HG02943 (cell line): Measurements from ENCODE around the gene CBL.

Experiments
- ATAC-seq: cut with Tn5 transposase; IDR thresholded peaks from one replicate; pipeline ENCODE4 v1.9.1; 2021; ENCODE audit warnings: mild to moderate bottlenecking, low read depth, moderate library complexity; ENCODE audit not compliant: unreplicated experiment

The CBL gene

DNA sequence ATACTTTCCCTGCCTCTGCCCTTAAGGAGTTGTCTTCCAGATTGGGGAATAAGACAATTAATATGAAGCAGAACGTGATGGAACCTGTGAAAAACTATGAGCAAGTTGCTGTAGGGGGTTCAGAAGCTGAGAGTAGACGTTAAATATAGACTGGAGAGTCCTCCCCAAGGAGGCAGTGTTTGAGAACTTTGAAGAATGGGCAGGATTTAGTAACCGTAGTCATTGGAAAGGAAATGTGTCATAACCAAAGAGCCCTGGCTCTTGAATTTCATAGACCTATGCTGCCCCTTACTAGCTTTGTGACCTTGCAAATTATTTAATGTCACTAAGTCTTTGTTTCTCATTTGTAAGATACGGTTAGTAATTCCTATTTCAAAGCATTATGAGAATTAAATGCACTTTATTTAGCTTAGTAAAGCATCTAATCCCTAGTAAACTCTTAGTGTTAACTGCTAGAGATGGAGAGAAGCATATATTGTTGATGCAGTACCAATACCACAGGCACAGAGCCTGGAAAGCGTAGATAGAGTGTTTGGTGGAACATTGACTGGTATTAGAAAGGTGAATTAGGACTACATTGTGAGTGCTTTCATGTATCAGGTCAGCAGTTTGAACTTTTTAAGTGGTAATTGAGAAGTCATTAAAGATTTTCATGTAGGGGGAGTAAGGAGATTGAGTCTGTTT, 56.7 kb downstream of the CBL start:
- ATAC-seq, result no peak

DNA sequence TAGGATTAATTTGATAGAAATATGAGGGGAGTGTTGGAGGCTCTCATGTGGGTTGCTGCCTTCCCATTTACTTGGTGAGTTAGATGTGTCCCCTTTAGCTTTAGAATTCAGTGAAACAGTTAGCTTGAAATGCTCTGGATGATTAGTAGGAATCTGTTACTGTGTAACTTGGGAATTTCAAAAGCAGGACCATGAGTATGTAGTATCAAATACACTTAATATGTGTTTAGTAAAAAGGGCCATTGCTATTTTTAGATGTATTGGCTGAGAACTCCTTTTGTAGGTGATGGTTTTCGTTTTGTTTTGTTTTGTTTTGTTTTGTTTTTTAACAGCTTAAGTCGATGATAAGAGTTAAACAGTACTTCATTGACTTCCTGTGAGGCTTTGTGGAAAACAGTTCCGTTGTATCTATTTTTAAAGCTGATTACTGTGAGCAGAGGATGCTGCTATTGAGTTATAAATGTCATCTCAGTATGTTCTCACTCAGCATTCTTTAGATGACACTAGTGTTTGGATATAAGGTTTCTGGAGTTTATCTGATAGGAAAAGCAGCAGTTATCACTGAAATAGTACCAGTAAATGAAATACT, 57.3 kb downstream of the CBL start:
- ATAC-seq, result no peak

DNA sequence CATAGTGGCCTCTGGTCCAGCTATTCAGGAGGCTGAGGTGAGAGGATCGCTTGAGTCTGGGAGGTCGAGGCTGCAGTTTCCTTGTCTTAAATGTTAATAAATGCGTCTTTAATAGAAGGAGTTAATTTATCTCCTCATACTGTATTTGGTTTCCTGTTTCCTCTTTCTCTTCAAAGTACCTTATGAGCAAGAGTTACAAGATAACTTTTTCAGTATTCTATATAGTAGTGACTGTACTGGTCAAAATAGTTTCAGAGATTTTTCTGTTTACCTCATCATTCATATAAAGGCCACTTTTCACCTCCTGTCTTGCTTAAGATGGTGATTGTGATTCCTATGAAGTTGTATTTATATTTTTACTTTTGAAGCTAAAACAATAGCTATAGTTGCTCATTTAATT, 59.9 kb downstream of the CBL start:
- ATAC-seq, result no peak

DNA sequence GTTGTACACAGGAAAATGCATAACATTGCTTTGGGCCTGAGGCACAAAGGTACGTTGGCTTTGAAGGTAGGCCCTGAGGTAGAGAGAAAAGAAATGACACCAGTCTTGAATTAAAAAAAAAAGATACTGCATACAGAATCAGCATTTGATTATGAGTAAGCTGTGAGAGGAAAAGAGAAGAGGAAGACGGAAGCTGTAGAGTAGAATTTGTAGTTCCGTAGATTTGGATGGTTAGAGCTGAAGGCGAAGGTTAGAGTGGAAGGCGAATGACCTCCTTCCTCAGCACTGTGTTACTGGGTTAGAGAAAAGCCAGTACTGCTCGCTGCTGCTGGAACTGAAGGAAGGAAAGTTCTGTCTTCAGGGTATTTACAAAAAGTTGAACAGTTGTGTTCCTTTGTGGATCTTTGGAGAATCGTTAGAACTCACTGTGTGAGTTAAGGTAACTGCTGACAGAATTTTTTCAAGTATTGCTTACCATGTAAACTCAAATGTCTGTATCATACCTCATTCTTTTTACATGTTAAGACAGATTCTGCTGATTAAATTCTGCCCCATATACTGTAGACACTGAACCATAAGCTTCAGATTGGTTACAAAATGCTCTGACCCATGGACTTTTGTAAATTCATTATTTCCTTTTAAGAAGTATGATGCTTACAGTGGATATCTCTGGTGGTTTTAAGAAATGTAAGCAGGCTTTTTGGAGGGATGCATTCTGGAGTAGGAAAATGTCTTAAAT, 60.5 kb downstream of the CBL start:
- no peak for ATAC-seq

DNA sequence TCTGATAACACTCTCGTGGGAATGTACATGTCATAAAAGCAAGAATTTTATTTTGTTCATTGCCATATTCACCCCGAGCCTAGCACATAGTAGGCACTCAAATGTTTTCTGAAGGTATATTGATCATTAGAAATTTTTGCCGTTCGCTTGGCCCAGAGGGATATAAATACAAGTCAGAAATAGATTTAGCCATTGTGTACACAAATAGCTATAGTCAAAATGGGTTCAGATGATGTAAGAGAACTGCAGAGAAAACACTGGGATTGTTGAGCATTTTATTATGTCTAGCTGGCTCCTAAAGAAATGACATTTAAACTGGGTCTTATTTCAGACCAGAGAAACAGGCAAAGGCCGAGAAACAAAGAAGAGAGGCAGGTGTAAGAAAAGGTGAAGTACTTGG, 61.5 kb downstream of the CBL start:
- no peak for ATAC-seq

DNA sequence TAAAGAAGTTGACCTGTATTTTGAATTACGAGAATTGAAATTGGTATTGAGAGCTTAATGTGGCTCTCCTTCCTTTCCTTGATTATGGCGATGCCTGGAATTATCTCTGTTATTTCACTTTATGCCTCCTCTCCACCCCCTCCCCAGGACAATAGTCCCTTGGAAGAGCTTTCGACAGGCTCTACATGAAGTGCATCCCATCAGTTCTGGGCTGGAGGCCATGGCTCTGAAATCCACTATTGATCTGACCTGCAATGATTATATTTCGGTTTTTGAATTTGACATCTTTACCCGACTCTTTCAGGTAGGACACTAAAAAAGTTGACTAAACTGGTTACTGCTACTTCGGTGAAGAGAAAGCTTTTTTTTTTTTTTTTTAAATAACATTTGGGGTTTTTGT, 67.6 kb downstream of the CBL start:
- no peak for ATAC-seq

DNA sequence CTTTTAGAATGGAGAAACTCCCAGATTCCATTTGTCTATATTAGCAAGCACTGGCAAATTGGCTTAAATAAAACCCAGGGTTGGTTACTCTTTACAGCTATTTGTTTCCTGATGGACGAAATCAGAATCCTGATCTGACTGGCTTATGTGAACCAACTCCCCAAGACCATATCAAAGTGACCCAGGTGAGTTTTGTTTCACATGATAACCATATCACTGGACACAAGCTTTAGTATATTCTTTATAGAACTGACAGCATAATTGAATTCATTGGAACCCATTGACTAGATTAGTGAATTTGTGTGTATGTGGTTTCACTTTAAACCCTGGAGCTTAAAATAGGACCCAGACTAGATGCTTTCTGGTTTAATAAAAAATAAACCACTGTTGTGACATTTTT, 71.5 kb downstream of the CBL start:
- ATAC-seq, result no peak

DNA sequence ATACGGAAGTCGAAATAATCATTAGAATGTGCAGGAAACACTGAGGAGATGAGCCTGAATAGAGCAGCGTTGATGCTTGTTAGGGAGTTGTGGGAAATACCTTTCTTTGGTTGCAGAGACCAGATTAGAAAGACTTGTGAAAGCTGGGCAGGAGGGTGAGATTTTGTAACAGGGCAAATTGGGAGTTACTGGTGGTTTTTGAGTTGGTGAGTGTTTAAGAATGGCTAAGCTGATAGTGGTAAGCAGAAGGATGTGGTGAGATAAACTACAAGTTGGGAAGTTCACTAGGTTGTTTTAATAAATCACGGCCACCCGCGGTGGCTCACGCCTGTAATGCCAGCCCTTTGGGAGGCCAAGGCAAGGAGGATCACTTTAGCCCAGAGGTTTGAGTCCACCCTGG, 76.4 kb downstream of the CBL start:
- ATAC-seq, result no peak

DNA sequence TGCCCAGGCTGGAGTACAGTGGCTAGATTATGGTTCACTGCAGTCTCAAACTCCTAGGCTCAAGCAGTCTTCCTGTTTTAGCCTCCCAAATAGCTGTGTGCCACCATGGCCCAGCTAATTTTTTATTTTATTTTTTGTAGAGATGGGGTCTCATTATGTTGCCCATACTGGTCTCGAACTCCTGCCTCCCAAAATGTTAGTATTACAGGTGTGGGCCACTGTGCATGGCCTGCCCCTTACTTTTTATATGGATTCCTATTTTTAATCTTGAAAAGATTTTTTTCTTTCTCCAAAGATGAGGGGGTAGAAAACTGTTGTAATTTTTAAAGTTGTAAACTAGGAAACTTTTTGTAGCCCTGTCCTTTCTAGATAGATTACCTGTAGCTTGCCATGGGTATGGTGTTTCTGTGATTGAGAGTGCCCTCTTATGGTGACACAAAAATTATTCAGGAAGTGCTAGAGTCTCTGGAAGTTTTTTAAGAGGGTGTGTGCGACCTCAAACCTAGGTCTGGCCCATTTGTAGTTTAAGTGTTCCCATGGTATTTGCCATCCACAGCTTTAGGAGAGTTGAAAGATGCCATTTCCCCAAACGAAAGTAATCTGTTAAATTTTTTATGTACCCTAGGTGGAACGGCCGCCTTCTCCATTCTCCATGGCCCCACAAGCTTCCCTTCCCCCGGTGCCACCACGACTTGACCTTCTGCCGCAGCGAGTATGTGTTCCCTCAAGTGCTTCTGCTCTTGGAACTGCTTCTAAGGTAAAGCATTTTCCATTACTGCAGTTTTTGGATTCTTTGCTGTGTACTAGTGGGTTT, 78.4 kb downstream of the CBL start:
- ATAC-seq, result no peak

DNA sequence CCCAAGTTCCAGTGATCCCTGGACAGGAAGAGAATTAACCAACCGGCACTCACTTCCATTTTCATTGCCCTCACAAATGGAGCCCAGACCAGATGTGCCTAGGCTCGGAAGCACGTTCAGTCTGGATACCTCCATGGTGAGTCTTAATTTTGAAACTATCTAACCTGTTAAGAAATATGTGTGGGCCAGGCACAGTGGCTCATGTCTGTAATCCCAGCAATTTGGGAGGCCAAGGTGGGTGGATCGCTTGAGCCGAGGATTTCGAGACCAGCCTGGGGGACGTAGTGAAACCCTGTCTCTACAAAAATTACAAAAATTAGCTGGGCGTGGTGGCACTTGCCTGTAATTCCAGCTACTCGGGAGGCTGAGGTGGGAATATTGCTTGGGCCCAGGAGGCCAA, 79.3 kb downstream of the CBL start:
- no peak for ATAC-seq

DNA sequence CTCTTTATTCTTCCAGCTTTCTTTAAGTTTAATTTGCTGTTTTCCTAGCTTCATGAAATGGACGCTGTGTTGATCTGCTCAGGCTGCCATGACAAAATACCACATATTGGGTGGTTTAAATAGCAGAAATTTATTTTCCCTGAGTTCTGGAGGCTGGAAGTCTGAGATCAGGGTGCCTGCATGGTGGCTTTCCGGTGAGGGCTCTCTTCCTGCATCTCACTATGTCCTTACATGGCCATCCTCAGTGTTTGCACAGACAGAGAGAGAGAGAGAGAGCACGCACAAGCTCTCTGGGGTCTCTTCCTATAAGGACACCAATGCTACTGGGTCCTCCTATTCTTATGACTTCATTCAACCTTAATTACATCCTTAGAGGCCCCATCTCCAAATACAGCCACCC, 82.1 kb downstream of the CBL start:
- ATAC-seq, result no peak

DNA sequence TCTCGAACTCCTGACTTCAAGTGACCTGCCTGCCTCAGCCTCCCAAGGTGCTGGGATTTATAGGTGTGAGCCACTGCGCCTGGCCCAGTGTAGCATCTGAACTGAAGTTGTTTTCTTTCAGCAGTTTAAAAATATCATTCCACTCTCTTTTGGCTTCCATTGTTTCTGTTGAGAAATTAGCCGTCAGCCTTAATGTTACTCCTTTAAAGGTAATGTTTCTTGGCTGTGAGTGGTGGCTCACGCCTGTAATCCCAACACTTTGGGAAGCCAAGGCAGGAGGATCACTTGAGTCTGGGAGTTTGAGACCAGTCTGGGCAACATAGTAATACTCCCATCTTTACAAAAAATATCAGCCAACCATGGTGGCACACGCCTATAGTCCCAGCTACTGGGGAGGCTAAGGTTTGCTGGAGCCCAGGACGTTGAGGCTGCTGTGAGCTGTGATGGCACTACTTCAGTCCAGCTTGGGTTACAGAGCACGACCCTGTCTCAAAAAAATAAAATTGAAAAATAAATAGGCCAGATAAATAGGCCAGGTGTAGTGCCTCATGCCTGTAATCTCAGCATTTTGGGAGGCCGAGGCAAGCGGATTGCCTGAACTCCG, 84.9 kb downstream of the CBL start:
- ATAC-seq, result no peak

DNA sequence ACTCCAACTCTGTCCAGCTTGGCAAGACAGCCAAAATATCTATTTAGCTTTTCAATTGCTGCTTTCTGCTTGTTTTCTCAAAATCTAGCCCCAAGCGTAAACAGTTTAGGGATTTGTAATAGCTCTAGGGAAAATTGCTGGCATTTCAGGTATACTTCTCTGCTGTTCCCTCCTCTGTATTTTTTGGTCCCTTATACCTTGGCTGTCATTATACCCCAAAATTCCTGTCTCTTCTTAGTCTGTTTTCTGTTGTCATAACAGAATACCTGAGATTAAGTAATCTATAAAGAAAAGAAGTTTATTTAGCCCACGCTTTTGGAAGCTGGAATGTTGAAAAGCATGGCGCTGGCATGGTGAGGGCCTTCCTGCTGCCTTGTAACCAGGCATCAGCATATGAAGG, 87.3 kb downstream of the CBL start:
- no peak for ATAC-seq

DNA sequence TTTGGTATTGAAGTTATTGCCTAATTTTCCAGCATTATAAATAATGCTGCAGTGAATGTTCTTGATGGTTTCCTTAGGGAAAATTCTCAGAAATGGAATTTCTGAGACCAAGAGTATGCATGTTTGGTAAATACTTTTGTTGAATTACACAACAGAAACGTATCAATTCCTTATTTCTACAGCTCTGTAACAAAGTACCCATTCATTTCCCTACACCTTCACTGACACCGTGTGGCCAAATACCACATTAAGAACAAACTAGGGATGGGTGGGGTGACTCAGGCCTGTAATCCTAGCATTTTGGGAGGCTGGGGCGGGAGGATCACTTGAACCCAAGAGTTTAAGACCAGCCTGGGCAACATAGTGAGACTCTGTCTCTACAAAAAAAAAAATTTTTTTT, 89.0 kb downstream of the CBL start:
- no peak for ATAC-seq

DNA sequence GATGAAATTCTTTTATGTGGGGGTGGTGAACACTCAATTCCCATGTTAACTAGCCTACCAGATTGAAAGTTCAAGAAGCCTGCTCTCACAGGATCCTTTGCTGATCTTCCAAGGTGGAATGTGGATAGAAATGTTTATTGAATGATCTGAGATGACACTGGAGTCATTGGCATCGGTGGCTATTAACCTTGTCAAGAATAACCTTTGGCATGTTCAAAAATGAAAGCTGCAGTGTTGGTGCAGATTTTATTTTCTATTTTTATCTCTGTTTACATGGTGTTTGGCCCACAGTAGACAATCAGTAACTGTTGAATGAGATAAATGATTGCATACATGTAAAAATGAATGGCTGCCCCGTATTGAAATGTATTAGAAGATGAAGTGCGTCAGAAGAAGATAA, 91.8 kb downstream of the CBL start:
- no peak for ATAC-seq

DNA sequence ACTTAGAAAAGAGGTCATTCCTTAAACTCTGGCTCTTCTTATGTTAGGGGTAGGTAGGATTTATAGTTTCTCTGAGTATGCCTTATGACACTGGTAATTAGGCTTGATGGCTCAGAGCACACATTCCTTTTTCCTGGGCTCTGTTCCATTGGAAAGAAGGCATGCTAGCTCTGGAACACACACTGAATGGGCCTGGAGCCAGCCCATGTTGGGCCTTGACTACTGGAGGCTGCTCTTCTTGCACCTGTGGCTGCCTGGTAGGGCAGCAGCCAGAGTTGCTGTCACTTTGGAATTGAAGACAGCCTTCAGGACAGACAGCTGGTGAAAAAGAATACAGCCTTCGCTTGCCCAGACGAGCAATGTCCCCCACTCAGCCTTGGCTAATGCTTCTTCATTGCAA, 92.6 kb downstream of the CBL start:
- ATAC-seq, result no peak

DNA sequence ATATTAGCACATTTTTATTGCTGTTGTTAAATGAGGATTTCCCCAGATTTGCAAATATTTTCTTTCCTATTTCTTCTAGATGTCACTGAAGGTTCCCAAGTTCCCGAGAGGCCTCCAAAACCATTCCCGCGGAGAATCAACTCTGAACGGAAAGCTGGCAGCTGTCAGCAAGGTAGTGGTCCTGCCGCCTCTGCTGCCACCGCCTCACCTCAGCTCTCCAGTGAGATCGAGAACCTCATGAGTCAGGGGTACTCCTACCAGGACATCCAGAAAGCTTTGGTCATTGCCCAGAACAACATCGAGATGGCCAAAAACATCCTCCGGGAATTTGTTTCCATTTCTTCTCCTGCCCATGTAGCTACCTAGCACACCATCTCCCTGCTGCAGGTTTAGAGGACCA, 93.3 kb downstream of the CBL start:
- ATAC-seq, result no peak

DNA sequence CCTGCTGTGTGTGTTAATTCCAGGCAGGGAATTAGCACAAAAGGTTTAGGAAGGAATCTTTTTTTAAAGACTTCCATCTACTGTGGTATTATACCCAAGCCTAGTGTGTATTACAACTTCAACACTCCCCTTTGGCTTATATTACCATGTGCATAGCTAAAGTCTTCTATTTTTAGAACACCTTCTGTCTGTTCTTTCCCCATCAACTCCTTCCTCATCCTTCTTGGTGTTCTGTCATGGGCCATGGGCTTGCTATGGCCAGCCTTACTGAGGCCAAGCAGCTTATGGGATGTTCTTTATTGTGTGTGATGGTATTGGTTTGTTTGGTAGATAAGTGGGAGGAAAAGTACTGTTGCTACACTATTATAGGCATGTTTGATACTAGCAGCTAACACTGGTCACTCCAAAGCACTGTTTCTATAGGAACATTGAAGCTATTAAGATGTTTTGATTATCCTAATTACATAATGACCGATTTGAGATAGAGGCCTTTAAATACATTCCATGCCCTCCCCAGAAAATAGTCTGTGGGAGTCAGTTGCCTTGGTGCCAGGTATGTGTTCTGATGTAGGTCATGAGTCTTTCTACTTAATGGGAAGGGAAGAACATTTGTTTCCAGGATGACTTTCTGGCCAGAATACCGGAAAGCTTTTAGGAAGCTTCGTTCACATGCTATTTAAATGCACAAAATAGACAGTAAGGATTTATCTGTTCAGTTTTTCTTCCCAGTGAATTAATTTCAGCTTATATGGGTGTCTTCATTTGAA, 94.2 kb downstream of the CBL start:
- ATAC-seq, result no peak

DNA sequence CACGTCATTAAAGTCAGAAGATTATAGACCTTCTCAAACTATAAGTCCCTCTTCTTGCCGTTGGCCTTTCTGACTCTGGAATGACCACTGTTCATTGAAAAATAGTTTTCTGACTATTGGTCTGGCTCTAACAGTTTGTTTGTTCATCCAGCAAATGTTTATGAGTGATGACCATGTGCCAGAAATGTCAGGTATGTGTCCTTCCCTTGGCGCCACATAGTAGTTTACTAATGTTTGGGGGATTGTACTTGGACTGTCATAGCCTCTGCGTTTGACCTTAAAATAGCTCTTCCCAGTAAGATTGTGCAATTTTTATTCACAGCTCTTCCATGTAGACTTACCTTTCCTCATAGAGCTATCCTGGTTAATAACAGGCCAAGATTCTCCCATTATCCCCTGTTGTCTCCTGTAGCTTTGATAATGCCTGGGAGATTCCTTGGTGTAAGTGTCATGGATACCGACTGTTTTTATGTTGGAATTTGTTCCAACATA, 97.1 kb downstream of the CBL start:
- ATAC-seq, result no peak
